ENCODE data around the gene OR4S2.

DNA sequence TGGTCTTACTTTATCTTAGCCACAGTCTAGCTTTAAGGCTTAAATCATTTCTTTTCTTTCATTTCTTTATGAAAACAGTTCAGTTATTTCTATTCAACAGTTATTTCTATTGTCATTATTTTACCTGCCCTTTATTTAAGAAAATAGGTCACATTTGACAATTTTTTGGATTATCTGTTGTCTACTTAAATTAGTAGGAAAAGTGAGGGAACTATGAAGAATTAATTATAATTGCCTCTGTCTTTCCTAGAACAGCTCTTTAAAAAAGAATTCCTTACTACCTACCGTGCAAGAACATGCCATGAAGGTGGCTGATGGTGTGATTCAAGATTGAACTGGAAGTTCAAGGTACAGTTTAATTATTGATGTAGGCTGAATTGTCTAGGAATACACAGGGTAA is 13.8 kb downstream of the OR4S2 start, which contains the start of gene OR4C6:
- TF ChIP-seq, protein P1, sequence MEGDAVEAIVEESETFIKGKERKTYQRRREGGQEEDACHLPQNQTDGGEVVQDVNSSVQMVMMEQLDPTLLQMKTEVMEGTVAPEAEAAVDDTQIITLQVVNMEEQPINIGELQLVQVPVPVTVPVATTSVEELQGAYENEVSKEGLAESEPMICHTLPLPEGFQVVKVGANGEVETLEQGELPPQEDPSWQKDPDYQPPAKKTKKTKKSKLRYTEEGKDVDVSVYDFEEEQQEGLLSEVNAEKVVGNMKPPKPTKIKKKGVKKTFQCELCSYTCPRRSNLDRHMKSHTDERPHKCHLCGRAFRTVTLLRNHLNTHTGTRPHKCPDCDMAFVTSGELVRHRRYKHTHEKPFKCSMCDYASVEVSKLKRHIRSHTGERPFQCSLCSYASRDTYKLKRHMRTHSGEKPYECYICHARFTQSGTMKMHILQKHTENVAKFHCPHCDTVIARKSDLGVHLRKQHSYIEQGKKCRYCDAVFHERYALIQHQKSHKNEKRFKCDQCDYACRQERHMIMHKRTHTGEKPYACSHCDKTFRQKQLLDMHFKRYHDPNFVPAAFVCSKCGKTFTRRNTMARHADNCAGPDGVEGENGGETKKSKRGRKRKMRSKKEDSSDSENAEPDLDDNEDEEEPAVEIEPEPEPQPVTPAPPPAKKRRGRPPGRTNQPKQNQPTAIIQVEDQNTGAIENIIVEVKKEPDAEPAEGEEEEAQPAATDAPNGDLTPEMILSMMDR (IDR thresholded peaks at IDR 0.05): no peak
- no peak for TF ChIP-seq POLR2A (IDR thresholded peaks at IDR 0.05)

All from Peyer's patch (tissue), 4 donors.